ENCODE data around the gene GLIPR1L1. TPM values are rescaled to one million over a fixed set of nuclear protein-coding genes. Genes with fewer than 3 reads are reported as not detected.

The GLIPR1L1 gene
- total RNA-seq, 3 donors from 2014 or later (not counting 1 experiment from before 2014, with no cell fraction given), result not detected

DNA sequence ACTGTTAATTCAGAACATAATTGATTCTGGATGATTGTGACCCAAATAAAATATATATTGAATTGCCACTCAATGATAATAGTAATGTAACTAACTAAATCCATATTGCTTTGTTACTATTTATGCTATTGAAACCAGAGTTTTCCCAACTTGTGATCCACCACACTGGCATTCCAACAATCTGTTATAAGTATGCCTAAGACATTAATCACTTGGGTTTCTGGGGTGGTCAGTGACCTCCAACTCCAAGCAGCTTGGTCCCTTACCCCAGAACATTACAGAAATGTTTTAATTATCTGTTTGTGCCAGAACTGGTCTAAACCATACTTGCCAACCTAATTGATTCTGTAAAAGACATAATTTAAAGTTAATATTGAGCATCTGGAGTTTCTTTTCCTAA, 19.0 kb upstream of the GLIPR1L1 start:
- Histone ChIP-seq H3K9me3 (ENCODE audit: control insufficient read depth, insufficient read depth, low read length) (no peaks in the 10 kb centered on the region), H3K36me3 (ENCODE audit: control insufficient read depth, insufficient read depth, low read length) (no peaks in the 10 kb centered on the region), H3K27me3 (ENCODE audit: control insufficient read depth, insufficient read depth, low read length) (no peaks in the 10 kb centered on the region), H3K4me3 (ENCODE audit: low read length) (no peak overlapping the region), H3K4me1 (ENCODE audit: control insufficient read depth, insufficient read depth, low read length) (no peaks in the 10 kb centered on the region), H3K27ac (ENCODE audit: low read length) (no peak overlapping the region)
- no peak overlapping the region for H3K4me3 Mint-ChIP-seq
- H3K27me3 Mint-ChIP-seq (ENCODE audit: low read depth in 2 of 2), result peaks cover 6% of the 10 kb centered on the region in 2 donors
- no peaks in the 10 kb centered on the region for H3K4me1 Mint-ChIP-seq
- no peak overlapping the region for H3K27ac Mint-ChIP-seq
- H3K9me3 Mint-ChIP-seq, result no peaks in the 10 kb centered on the region
- intact Hi-C loops (cut with micrococcal nuclease), result no loop called here
- no peak for ATAC-seq
- TF ChIP-seq, protein P1, sequence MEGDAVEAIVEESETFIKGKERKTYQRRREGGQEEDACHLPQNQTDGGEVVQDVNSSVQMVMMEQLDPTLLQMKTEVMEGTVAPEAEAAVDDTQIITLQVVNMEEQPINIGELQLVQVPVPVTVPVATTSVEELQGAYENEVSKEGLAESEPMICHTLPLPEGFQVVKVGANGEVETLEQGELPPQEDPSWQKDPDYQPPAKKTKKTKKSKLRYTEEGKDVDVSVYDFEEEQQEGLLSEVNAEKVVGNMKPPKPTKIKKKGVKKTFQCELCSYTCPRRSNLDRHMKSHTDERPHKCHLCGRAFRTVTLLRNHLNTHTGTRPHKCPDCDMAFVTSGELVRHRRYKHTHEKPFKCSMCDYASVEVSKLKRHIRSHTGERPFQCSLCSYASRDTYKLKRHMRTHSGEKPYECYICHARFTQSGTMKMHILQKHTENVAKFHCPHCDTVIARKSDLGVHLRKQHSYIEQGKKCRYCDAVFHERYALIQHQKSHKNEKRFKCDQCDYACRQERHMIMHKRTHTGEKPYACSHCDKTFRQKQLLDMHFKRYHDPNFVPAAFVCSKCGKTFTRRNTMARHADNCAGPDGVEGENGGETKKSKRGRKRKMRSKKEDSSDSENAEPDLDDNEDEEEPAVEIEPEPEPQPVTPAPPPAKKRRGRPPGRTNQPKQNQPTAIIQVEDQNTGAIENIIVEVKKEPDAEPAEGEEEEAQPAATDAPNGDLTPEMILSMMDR (IDR thresholded peaks at IDR 0.05), result no peak
- DNase-seq, result no peak
- no peaks in the 10 kb centered on the region for H3K36me3 Mint-ChIP-seq

- H3K27ac ChIP-seq (ENCODE audit: low read length), result no peak overlapping the region
- DNase-seq (no peak), ATAC-seq (no peak)
- H3K4me1 ChIP-seq (ENCODE audit: control insufficient read depth, insufficient read depth, low read length), result no peaks in the 10 kb centered on the region
- WGBS (ENCODE audit: insufficient coverage), result 89% methylated on average over 2 of the region's 3 CpGs
- no peak overlapping the region for H3K4me3 ChIP-seq (ENCODE audit: low read length)
- intact Hi-C loops (cut with micrococcal nuclease), result no loop called here
- Mint-ChIP-seq H3K9me3 (no peaks in the 10 kb centered on the region), H3K27ac (no peak overlapping the region), H3K27me3 (ENCODE audit: low read depth in 2 of 2) (peaks cover 6% of the 10 kb centered on the region in 2 donors), H3K36me3 (no peaks in the 10 kb centered on the region), H3K4me1 (no peaks in the 10 kb centered on the region), H3K4me3 (no peak overlapping the region)
- no peaks in the 10 kb centered on the region for H3K27me3 ChIP-seq (ENCODE audit: control insufficient read depth, insufficient read depth, low read length)
- no peaks in the 10 kb centered on the region for H3K9me3 ChIP-seq (ENCODE audit: control insufficient read depth, insufficient read depth, low read length)
- TF ChIP-seq, protein P1 (IDR thresholded peaks at IDR 0.05), result no peak
- no peaks in the 10 kb centered on the region for H3K36me3 ChIP-seq (ENCODE audit: control insufficient read depth, insufficient read depth, low read length)
These were observed 16.7 kb upstream of the GLIPR1L1 start for GRCh38 chr12:75317784-75318183.

DNA sequence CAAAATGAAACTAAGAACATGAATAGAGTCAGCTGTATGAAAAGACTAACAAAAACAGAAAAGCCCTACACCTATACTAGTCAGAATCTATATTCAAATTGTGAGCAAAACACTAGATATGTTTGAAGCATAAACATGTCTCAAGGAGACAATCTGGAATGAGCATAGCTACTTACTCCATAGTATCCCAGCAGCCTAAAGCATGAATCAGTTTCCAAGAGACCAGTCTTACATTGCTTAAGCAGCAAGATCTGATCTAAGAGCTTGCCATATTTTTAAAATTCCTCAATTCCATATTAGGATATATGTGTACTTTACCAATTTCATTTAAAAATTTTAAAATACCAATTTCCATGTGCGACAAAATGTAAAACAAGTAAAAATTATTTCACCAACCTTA, 12.0 kb upstream of the GLIPR1L1 start:
- H3K27me3 ChIP-seq (ENCODE audit: control insufficient read depth, insufficient read depth, low read length), result no peaks in the 10 kb centered on the region
- H3K4me3 ChIP-seq (ENCODE audit: low read length), result no peak overlapping the region
- H3K27ac Mint-ChIP-seq, result no peak overlapping the region
- no peaks in the 10 kb centered on the region for H3K36me3 ChIP-seq (ENCODE audit: control insufficient read depth, insufficient read depth, low read length)
- H3K36me3 Mint-ChIP-seq, result no peaks in the 10 kb centered on the region
- DNase-seq (no peak), ATAC-seq (no peak)
- TF ChIP-seq, protein P1 (IDR thresholded peaks at IDR 0.05), result no peak
- intact Hi-C loops (cut with micrococcal nuclease), result no loop called here
- no peak overlapping the region for H3K27ac ChIP-seq (ENCODE audit: low read length)
- H3K4me3 Mint-ChIP-seq, result no peak overlapping the region
- WGBS (ENCODE audit: insufficient coverage), result no CpG with 5 or more reads among the region's 1 CpG
- H3K9me3 Mint-ChIP-seq, result no peaks in the 10 kb centered on the region
- H3K27me3 Mint-ChIP-seq (ENCODE audit: low read depth in 2 of 2), result peaks cover 8 to 13% of the 10 kb centered on the region in 2 donors
- H3K9me3 ChIP-seq (ENCODE audit: control insufficient read depth, insufficient read depth, low read length), result no peaks in the 10 kb centered on the region
- no peaks in the 10 kb centered on the region for H3K4me1 ChIP-seq (ENCODE audit: control insufficient read depth, insufficient read depth, low read length)
- H3K4me1 Mint-ChIP-seq, result no peaks in the 10 kb centered on the region

GRCh38 chr12:75323663-75324062, 10.8 kb upstream of the GLIPR1L1 start:
- H3K27ac ChIP-seq (ENCODE audit: low read length), result no peak overlapping the region
- Mint-ChIP-seq H3K36me3 (no peaks in the 10 kb centered on the region), H3K27me3 (ENCODE audit: low read depth in 2 of 2) (peaks cover 2 to 13% of the 10 kb centered on the region in 2 donors), H3K4me3 (no peak overlapping the region), H3K9me3 (no peaks in the 10 kb centered on the region), H3K27ac (no peak overlapping the region), H3K4me1 (no peaks in the 10 kb centered on the region)
- H3K9me3 ChIP-seq (ENCODE audit: control insufficient read depth, insufficient read depth, low read length), result no peaks in the 10 kb centered on the region
- no peak overlapping the region for H3K4me3 ChIP-seq (ENCODE audit: low read length)
- TF ChIP-seq, protein P1 (IDR thresholded peaks at IDR 0.05), result no peak
- H3K36me3 ChIP-seq (ENCODE audit: control insufficient read depth, insufficient read depth, low read length), result no peaks in the 10 kb centered on the region
- ATAC-seq, result no peak
- intact Hi-C loops (cut with micrococcal nuclease), result no loop called here
- H3K27me3 ChIP-seq (ENCODE audit: control insufficient read depth, insufficient read depth, low read length), result no peaks in the 10 kb centered on the region
- 56% methylated on average over 3 of the region's 3 CpGs for WGBS (ENCODE audit: insufficient coverage)
- H3K4me1 ChIP-seq (ENCODE audit: control insufficient read depth, insufficient read depth, low read length), result no peaks in the 10 kb centered on the region
- DNase-seq, result no peak
